ENCODE data around the gene SCGB1D2. TPM values are rescaled to one million over a fixed set of nuclear protein-coding genes. Genes with fewer than 3 reads are reported as not detected.
"Not testable (repeated sequence)": the region's sequence is repeated elsewhere in the genome, so short reads cannot be mapped to it uniquely, and the experiment has no call there.

Gene SCGB1D2
- not detected in 2 replicates for total RNA-seq (2014; rRNA removed; shearing (Covaris generic))

GRCh38 chr11:62242021-62242420, at the start of gene SCGB1D2:
TSS of gene SCGB1D2 (plus strand) at chr11:62242239. CDS start at chr11:62242308, 69 bp downstream.
- peak; percentile 24 for DNase-seq (ENCODE audit: low read depth)

- peak; percentile 14 for DNase-seq (ENCODE audit: low read depth)
These were observed 48.1 kb upstream of the SCGB1D2 start for GRCh38 chr11:62193952-62194351.

- DNase-seq (ENCODE audit: low read depth) = not testable (repeated sequence)
These were observed 47.0 kb upstream of the SCGB1D2 start for GRCh38 chr11:62195010-62195409.

DNA sequence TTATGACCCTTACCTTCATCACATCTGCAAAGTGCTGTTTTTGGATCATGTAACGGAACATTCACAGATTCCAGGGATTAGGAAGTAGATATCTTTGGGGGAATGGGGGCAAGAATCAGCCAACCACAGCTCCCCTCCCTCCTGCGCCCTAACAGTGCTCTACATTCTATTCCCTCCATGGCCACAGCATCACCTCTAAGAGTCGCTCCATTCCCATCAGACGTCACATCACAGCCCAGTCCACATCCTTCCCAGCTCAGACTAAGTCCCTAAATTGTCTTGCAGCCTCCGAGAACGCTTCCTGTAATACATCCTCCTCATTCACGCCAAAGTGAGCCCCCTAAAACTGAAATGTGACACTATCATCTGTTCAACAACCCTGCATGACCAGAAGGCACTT, 46.1 kb upstream of the SCGB1D2 start:
- DNase-seq (ENCODE audit: low read depth) = no peak

- DNase-seq (ENCODE audit: low read depth) = not testable (repeated sequence)
These were observed 44.6 kb upstream of the SCGB1D2 start for GRCh38 chr11:62197400-62197799.

GRCh38 chr11:62201376-62201775, 40.7 kb upstream of the SCGB1D2 start:
- no peak for DNase-seq (ENCODE audit: low read depth)

GRCh38 chr11:62202910-62203309, 39.1 kb upstream of the SCGB1D2 start:
- no peak for DNase-seq (ENCODE audit: low read depth)

DNA sequence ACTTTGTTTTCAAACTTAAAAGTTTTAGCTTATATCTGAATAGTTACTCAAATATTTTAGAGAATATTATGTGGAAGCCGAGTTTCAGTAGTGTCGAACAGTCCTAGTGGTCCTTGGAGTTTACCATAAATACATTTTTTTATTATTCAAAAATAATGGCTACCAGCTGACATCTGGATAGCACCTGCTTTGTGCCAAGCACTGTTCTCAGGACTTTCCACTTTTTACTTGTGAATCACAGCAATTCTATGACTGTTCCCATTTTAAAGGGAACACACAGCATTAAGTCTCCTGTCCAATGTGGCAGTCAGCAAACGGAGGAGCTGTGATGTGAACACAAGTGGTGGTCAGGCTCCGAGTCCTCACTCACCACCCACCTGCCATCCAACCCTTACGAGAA, 37.6 kb upstream of the SCGB1D2 start:
- DNase-seq (ENCODE audit: low read depth) = no peak

DNA sequence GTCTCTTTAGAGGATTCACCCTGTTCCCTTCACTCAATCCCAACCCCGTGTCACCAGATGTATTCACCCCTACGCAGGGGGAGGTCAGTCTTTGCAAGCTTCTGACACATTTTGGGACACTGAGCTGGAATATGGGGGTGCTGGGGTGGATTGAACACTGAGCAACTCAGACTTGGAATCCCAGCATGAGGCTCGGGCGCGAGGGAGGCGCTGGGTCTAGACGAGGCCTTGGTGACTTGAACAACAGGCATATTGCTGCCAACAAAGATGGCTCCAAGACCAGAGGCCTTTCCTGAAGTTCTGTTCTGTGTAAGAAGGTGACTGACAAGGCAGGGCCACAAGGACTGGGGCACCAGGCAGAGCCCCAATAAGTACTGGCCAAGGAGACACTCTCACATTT, 36.6 kb upstream of the SCGB1D2 start:
- DNase-seq (ENCODE audit: low read depth) = no peak

DNA sequence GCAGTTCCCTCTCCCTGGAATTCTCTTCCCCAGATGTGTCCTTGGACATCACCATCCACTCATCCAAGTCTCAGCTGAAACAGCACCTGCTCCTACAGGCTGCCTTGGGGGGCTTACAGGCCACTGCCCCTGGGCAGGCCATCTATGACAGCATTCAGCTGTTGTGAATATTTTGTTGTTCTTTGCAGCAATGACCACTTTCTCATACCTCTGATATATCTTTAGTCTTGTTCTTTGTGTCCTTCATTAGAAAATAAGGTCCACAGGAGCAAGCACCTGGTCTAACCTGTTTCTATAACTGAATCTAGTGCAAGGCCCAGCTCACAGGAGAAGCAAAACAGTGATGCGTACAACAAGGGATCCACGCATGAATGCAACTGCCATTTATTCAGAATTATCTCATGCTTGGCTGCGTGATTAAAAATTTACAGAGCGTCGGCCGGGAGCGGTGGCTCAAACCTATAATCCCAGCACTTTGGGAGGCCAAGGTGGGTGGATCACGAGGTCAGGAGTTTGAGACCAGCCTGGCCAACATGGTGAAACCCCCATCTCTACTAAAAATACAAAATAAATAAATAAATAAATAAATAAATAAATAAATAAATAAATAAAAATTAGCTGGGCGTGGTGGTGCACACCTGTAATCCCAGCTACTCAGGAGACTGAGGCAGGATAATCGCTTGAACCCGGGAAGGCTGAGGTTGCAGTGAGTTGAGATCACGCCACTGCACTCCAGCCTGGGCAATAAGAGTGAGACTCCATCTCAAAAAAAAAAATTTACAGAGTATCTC, 35.6 kb upstream of the SCGB1D2 start:
- DNase-seq (ENCODE audit: low read depth) = not testable (repeated sequence)

- DNase-seq (ENCODE audit: low read depth) = no peak
These were observed 33.3 kb upstream of the SCGB1D2 start for GRCh38 chr11:62208785-62209144.

DNA sequence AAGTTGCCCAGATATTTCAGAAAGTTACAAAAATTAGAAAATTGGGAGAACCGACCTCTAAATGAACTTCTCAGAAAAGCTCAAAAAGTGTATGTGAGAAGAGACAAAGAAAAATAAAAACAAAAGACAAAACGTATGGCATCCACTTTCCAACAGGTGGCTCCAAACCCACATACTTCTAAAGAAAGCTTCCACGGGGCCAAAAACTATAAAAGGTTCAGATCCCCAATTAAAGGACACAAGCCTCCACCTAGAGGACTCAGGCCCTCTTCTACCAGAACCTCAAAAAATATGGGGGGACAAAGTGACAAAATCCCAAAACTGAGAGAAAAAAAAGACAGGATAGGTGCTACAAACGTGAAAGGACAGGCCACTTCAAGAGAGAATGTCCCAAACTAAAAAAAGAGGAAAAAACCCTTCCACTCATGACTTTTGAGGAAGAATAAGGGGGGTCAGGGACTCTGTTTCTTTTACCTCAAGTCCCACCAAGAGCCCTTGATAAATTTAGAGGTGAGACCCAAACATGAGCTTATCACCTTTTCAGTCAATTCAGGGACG, 24.8 kb upstream of the SCGB1D2 start:
- DNase-seq (ENCODE audit: low read depth) = no peak

- no peak for DNase-seq (ENCODE audit: low read depth)
These were observed 20.5 kb upstream of the SCGB1D2 start for GRCh38 chr11:62221498-62221897.

- DNase-seq (ENCODE audit: low read depth) = no peak
These were observed 18.9 kb upstream of the SCGB1D2 start for GRCh38 chr11:62223095-62223494.

DNA sequence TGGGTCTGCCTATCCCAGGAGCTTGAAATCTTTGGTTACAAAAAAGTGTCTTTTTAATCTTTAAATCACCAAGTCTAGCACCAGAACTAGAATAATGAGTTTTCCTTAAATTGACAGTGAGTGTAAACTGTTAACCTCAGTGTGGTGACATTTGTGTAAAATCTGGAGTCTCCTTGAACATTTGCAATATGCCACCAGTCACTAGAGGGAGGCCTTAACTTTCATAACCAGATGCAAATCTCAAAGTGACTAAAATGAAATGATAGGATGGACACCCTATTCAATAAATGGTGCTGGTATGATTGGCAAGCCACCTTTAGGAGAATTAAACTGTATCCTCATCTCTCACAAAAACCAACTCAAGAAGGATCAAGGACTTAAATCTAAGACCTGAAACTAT, 8.3 kb upstream of the SCGB1D2 start:
- no peak for DNase-seq (ENCODE audit: low read depth)

DNA sequence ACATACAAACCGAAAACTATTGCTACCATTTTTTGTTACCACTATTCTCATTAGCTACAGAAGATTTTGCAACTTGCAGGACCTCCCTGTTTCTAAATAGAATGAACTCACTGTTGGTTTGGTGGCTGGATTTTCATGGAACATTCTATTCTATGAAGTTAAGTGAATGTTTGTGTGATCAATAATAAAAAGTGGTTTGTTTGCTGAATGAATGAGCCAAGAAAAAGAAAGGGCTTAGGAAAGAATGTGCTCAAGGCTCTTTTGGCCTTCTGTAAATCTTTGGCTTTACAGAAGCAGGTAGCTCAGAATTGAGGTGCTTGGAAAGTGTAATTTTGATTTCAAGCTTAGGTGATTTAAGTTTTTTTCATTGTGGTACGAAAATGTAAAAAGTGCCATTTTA, 5.9 kb upstream of the SCGB1D2 start:
- DNase-seq (ENCODE audit: low read depth) = no peak

DNA sequence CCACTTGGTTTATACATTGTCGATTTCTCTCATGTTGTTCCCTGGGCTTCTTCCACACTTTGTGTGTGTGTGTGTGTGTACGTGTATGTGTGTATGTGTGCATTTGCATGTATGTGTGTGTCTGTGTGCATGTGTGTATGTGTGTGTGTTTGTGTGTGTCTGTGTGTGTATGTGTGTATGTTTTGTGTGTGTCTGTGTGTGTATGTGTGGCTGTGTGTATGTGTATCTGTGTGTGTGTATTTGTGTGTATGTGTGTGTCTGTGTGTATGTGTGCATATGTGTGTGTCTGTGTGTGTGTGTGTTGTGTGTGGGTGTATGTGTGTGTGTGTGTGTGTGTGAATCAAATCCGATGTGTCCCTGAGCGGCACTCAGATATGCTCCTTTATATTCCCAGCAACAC, 4.5 kb upstream of the SCGB1D2 start:
- no peak for DNase-seq (ENCODE audit: low read depth)

GRCh38 chr11:62238151-62238550, 3.9 kb upstream of the SCGB1D2 start:
- DNase-seq (ENCODE audit: low read depth) = no peak

- no peak for DNase-seq (ENCODE audit: low read depth)
These were observed 944 bp upstream of the SCGB1D2 start for GRCh38 chr11:62241095-62241494.

DNA sequence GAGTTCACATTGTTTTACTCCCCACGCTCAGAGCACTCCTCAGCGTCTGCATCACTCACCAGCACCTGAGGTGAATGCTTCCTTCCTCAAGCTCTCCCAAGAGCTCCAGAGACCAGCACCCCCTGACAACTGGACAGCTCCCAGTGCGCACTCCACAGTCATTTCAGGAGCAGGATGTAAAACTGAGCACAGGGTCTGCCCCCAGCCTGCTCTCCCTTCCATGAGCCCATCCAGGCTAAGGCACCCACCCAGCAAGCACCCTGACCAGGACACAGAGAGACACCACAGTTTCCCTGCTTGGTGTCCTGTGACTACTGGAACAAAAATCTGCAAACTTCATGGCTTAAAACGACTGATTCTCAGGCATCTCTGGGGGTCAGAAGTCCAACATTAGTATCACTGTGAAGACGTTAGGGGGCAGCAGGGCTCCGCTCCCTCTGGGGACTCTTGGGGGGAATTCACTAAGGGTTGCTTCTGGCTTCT, 3.3 kb downstream of the SCGB1D2 start:
- DNase-seq (ENCODE audit: low read depth) = peak; percentile 42

DNA sequence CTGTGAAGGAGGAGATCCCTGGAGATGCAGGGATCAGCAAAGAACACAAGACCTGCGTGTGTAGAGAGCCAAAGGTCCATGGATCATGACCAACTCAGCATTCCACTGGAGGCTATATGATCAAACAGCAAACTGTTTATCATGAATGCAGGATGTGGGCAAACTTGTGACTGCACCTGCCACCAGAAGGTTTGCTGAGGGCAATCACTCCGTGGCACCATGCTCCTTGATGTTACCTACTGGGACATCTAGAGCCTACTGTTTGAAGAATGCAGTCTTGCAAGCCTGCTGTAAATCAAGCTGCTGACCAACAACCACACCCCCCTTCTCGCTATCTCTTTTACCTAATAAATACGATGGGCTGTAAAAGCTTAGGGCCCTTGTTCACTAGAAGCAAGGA, 9.7 kb downstream of the SCGB1D2 start:
- DNase-seq (ENCODE audit: low read depth) = no peak

DNA sequence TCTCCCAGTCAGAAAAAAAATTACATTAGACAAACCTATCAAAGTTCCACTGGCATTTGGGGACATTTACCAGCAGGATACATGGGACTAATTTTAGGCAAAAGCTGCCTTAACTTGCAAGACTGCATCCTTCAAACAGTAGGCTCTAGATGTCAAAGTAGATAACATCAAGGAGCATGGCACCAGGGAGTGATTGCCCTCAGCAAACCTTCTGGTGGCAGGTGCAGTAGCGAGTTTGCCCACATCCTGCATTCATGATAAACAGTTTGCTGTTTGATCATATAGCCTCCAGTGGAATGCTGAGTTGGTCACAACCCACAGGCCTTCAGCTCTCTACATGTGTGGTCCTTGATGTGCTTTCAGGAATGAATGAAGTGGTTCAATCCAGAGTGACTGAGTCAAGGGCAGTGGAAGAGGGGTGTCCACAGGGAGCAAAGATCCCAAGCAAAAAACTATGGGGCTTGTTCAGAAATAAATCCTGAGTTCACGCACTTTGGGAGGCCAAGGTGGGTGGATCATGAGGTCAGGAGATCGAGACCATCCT, 12.0 kb downstream of the SCGB1D2 start:
- DNase-seq (ENCODE audit: low read depth) = no peak

DNA sequence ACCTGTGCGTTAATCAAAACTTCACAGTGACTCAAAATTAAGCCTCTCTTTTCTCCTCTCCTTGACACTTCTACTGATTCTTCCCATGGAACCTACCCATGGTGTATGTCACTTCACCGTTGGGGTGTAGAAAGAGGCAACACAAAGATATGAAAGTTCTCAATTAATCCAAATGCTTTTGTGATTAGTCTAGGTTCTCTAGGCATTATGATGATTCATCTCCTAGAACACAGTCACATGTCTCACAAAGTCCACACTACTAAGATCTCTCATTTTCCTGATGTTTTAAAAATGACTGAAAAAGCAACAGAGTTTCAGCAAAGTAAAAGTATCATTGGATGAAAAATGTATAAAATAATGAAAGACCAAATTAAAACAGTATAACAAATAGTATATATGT, 14.2 kb downstream of the SCGB1D2 start:
- no peak for DNase-seq (ENCODE audit: low read depth)

Measured in RPMI7951 (cell line).